ENCODE data around the gene LCN9.

The LCN9 gene

DNA sequence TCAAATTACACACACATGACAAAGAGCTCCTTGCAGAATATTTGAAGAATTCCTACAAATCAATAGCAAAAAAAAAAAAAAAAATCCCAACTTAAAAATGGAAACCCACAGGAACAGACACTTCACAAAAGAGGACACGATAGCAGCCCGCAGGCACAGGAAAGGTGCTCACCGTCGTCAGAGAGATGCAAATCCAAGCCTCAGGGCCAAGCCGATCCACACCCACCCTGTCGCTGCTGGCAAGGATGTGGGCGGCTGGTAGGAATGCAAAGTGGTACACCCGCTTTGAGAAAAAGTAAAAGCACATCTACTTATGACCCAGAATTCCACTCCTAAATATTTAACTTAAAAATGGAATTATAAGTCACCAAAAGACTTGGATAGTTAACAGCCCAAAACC is 10.8 kb downstream of the LCN9 start:
- DNase-seq = no peak

- DNase-seq = no peak
These were observed 11.9 kb downstream of the LCN9 start for GRCh38 chr9:135674977-135675376.

DNA sequence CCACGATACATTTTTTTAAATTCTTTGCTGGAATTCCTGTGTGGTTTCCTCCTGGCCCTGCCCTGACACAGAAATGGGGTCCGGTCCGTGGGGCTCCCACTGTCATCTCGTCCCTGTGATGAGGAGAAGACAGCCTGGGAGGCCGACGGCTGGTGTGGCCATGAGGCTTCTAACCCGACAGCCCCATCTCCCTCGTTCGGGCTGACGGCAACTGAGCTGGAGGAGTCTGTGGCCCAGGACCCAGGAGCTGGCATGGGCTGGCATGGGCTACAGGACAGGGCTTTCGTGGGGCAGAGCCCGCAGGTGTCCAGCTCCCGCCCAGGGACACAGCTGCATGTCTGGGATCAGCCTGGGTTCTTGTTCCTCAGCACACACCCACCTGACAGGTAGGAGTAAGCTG is 13.8 kb downstream of the LCN9 start:
- no peak for DNase-seq

DNA sequence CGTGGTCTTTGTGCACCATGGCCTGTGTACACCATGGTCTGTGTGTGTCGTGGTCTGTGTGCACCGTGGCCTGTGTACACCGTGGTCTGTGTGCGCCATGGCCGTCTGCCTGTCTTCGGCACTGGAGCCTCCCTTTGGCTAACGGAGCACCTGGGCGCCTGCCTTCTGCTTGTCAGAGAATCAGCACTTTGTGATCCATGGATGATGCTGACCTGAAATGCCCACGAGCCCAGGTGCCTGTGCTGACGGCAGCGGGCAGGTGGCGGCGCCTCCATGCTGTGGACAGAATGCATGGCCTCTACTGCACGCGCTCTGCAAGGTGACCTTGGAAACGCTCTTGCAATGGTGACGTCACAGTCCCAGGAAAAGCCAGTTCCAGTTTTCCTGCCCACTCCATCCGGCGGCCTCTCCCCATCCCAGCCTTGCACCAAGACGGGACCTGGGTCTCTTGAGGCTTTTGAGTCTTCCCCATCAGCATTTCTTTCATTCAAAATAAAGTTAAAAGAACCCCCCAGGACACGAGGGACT is 14.6 kb downstream of the LCN9 start:
- DNase-seq = no peak

GRCh38 chr9:135678236-135679017 is 15.3 kb downstream of the LCN9 start:
- DNase-seq = no peak

- no peak for DNase-seq
These were observed 16.9 kb downstream of the LCN9 start for GRCh38 chr9:135680056-135680455.

DNA sequence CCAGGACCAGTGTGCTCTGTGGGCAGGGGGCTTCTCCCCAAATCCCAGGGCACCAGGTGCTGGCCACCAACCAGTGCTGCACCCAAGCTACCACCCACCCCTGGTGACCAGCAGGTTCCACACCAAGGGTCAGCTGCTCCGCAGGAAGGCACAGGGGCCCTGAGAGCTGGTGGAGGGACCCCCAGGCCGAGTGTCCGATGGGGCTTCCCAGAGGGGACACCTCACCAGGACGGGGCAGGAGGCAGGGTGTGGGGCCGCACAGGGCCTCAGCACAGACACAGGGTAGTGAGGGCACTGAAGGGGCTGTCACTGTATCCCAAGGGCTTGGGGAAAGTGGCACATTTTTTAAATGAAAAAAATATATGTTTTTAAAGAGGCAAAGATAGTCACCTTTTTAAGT is 18.1 kb downstream of the LCN9 start:
- no peak for DNase-seq

DNA sequence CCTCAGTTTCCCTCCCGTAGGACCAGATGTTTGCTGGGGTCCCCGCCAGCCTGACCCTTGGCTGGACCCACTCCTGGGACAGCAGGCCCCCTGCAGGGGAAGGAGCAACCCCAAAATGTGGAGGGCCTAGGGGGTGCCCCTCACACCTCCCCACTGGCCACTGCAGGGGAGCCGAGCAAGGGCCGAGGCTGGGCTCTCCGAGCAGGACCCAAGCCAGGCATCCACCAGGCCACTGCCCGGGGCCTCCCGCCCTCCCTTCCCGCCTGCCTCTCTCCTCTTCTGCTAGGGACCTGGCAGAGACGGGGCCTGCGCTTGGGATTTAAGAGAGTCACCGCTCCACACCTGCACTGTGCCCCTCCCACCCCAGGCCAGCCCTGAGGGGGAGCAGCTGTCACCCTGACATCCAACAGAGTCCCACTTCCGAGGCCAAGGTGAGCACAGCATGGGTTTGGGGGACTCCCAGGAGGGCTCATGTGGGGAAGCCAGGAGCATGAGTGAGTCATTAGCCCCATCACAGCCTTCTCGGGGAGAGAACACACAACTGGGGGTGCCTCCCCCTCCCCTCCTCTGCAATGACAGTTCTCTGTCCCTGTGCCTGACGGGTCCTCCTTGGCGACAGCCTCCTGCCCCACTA is 20.4 kb downstream of the LCN9 start:
- no peak for DNase-seq

DNA sequence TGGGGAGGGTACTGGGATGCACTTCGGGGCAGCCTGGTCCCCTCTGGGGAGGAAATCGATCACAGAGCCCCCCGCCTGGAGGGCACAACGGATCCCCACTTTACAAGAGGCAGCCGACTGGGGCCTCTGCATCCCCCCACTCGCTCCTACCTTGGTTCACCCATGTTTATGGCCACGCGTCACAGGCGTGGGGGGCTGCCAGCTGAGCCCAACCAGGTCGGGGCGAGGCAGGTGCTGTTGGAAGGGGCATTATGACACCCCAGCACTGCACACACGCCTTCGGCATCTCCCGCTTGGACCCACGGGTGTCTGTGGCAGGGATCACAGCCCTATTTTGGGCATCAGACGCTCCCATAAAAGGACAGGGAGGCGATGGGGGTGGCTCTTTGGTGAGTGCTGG is 21.6 kb downstream of the LCN9 start:
- DNase-seq = no peak

GRCh38 chr9:135687216-135687615 is 24.1 kb downstream of the LCN9 start:
- DNase-seq = no peak

DNA sequence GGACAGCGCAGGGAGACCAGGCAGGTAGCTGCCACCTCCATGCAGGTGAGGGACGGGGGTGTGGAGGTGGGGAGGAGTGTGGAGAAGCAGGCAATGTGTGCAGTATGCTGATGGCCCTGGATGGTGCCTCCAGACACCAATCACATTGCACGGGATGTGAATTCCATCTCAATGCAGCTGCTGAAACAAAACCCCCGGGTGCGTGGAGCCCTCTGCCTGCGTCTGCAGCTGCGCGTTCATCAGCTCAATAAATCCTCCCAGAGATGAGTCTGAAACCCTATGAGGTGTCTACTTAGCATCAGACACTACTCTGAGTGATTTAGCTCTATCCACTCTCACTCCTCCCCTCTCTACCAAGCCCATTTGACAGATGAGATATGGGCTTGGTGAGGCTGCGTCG is 25.9 kb downstream of the LCN9 start:
- DNase-seq = no peak

- no peak for DNase-seq
These were observed 27.9 kb downstream of the LCN9 start for GRCh38 chr9:135690836-135691570.

DNA sequence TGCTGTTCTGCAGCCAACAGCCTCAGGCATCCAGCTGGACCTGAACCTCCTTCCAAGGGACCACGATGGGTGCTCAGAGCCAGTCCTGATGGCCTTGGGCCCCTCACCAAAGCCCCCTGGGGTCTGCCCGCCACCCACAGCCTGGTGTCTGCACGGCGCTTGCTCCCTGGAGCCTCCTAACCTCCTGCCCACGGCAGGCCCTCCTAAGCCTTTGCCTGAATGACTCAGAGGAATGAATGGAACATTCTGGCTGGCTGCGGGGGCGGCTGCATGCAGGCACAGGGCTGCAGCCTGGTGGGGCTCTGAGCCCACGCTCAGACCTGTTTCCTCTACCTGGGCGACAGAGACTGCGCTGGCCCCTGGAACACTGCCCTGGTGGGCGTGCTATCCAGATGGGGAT is 29.3 kb downstream of the LCN9 start:
- no peak for DNase-seq

- DNase-seq = no peak
These were observed 30.2 kb downstream of the LCN9 start for GRCh38 chr9:135693265-135693664.

GRCh38 chr9:135693771-135694170 is 30.7 kb downstream of the LCN9 start:
- DNase-seq = no peak

DNA sequence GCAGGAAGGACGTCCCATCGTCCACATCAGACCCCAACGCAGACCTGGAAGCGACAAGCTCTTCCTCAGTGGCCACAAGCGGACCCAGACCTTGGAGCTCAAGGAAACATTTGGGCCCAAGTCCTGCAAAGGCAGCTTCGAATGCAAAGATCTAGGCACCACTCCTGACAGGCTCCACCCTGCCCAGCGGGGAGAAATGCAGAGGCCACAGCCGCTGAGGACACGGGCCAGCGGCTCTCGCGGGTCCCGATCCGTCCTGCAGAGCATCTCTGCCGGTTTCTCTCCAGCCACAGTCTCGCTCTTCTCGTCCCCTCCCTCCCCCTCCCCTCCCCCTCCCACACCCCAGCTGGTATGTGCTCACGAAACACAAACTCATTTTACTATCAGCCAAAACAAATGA is 31.3 kb downstream of the LCN9 start:
- no peak for DNase-seq

DNA sequence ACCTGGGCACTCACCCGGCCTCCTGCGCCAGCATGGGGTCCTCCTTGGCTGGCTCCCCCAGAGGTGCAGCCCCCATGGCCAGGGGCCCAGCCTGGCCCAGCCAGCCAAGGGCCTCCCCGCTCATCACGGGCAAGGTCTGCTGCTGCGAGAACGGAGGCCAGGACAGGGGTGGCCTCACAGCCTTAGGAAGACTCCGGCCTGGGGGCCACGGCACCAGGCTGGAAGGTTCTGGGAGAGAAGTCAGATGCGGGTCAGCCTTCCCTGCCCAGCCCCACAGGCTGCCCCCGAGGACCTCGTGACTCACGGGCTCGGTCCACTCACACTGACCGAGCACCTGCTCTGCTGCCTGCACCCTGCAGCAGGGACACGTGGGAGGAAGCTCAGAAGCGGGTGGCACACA is 31.9 kb downstream of the LCN9 start:
- no peak for DNase-seq

DNA sequence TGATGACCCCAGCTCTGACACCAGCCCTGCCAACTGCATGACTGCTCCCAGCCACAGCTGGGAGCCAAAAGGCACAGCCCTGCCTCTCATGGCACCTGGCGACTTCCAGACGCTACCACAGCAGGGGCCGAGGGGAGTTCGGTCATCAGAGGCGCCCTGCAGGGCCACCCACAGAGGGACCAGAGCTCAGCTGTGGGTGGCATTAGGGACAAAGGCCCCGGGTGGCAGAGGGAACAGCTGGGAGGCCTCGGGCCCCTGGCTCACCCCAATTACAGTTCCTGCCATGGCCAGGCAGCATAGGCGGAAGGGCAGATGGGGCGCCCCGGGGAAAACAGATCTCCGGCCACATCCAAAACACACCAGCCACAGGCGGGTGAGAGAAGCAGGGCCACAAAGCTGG is 32.5 kb downstream of the LCN9 start:
- DNase-seq = no peak

- DNase-seq = no peak
These were observed 33.3 kb downstream of the LCN9 start for GRCh38 chr9:135696446-135696845.

DNA sequence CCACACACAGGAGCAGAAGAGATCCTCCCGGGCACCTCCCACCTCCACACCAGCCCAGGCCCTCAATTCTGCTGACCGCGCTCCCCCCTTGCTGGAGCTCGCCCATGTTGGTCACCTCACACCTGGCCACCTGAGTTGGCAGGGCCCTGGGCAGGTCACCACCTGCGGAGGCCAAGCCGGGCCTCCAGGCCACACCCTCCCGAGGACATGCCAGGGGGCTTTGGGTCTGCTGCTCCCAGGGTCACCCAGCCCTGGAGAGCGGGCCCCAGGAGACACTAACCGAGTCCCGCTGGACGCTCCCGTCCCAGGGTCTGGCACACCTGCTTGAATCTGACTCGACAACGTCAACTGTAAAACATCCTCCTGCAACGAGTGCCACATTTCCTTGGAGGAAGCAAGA is 34.1 kb downstream of the LCN9 start:
- DNase-seq = no peak

- no peak for DNase-seq
These were observed 35.1 kb downstream of the LCN9 start for GRCh38 chr9:135698236-135698635.

- DNase-seq = no peak
These were observed 35.7 kb downstream of the LCN9 start for GRCh38 chr9:135698767-135699166.

- DNase-seq = no peak
These were observed 36.3 kb downstream of the LCN9 start, which contains the start of gene SOHLH1 for GRCh38 chr9:135699440-135699839. TSS of gene SOHLH1 (minus strand) at chr9:135699481. CDS start at chr9:135699467, 14 bp downstream.

DNA sequence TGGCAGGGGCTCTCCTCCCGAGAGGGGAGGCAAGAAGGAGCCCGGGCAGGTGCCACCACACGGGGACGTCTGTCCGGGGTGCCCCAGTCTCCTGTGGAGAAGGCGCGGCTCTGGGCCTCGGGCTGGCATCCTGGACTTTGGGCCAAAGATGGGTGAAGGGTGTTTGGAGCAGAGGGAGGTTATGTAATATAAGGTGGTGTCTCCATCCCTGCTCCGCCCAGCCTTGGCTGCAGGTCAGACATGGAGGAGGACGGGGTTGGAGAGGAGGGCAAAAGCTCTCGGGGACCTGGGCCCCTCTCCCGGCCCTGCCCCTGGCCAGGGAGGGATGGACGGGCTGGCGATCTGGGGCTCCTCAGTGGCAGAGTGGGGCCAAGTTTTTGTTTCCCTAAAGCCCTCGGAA is 37.4 kb downstream of the LCN9 start:
- DNase-seq = no peak

Measured in femur (tissue), 1 donor.